BJ (cell line): Measurements from ENCODE around the gene GPR61. TPM values are rescaled to one million over a fixed set of nuclear protein-coding genes. Genes with fewer than 3 reads are reported as not detected.

ENCODE experiments used
- CTCF ChIA-PET: fragments of 350-600 bp; formaldehyde crosslinking; extraction: SDS; loops from one replicate; lab custom pipeline; 2021; ENCODE audit warnings: antibody characterized with exemption, inconsistent platforms; lab: Yijun Ruan, JAX
- POLR2A ChIA-PET: fragments of 300-600 bp; sonication (Branson Sonifier 250); formaldehyde crosslinking; extraction: SDS; loops from one replicate; lab custom pipeline; 2021; ENCODE audit warnings: antibody characterized with exemption; lab: Charles Lee
- DNase-seq: peaks from one replicate; pipeline ENCODE4 v3.0.0-alpha.2; 2011; ENCODE audit warnings: low read depth
- H3K27me3 ChIP-seq: 2 replicates; pipeline ENCODE4 v1.6.0; 2011; ENCODE audit warnings: low read length; ENCODE audit not compliant: control insufficient read depth, insufficient read depth
- H3K36me3 ChIP-seq: 2 replicates; pipeline ENCODE4 v1.5.1; 2011; ENCODE audit warnings: low read length; ENCODE audit not compliant: control insufficient read depth, insufficient read depth
- H3K4me3 ChIP-seq: 2 replicates; pipeline ENCODE4 v1.5.1; 2011; ENCODE audit warnings: low read depth, mild to moderate bottlenecking, control low read depth, low read length
- polyA plus RNA-seq: library from polyadenylated mRNA; depleted of rRNA; stranded (reverse); fragments of >200 nt; gene quantifications from 2 replicates; pipeline ENCODE4 v1.2.3, GENCODE V29; 2011
- TF ChIP-seq, protein P1 (sequence below): IDR thresholded peaks from 2 replicates; pipeline ENCODE4 v1.5.1; 2011; ENCODE audit warnings: low read depth, mild to moderate bottlenecking, control low read depth, inconsistent platforms, low read length, moderate library complexity; ENCODE audit not compliant: insufficient read depth

Gene GPR61
- polyA plus RNA-seq, 1 experiment: not detected

DNA sequence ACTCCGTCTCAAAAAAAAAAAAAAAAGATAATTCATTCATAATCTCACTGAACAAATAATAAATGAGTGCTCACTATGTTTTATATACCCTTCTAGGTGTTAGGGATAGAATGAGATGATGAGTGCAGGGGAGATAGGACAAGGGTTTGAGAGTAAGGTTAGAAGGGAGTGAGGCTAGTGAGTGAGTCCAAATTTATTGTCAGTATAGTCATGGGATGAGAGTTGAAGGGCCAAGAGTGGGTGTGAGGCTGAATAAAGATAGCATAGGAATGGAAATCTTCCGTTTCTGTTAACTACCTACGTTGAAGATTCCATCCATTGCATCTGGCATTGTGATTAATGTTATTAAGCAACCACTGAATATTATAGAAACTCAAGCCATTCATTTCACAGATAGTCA, 25.6 kb downstream of the GPR61 start:
- Histone ChIP-seq H3K4me3 (no peak overlapping the region), H3K36me3 (no peaks in the 10 kb centered on the region), H3K27me3 (no peaks in the 10 kb centered on the region)
- DNase-seq: no peak
- POLR2A ChIA-PET: interaction anchor here (0.6 kb wide), 1 partner anchor 16 kb away, joined by 7 read pairs; no protein-coding TSS in a partner anchor
- TF ChIP-seq, protein P1, sequence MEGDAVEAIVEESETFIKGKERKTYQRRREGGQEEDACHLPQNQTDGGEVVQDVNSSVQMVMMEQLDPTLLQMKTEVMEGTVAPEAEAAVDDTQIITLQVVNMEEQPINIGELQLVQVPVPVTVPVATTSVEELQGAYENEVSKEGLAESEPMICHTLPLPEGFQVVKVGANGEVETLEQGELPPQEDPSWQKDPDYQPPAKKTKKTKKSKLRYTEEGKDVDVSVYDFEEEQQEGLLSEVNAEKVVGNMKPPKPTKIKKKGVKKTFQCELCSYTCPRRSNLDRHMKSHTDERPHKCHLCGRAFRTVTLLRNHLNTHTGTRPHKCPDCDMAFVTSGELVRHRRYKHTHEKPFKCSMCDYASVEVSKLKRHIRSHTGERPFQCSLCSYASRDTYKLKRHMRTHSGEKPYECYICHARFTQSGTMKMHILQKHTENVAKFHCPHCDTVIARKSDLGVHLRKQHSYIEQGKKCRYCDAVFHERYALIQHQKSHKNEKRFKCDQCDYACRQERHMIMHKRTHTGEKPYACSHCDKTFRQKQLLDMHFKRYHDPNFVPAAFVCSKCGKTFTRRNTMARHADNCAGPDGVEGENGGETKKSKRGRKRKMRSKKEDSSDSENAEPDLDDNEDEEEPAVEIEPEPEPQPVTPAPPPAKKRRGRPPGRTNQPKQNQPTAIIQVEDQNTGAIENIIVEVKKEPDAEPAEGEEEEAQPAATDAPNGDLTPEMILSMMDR: no peak
- CTCF ChIA-PET: interaction anchor here (0.7 kb wide), 1 partner anchor 85 kb away, joined by 3 read pairs; no protein-coding TSS in a partner anchor

DNA sequence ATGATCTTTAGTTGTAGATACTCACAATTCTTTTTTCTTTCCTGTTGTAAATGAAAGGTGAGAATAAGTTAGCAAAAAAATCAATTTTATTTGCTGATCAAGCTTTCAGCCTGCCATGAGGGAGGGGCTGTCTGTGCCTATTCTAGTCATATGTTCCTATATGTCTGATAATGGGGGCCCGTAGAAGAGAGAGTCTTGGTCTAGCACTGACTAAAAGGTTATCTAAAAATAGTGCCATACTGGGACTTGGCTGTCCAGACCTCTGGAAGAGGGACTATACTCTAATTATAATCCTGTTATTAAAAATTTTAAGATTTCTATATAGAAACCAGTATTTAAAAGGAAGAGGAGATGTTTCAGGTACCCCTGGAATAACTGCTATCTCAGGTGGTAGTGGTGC, 27.3 kb downstream of the GPR61 start:
- no peak for DNase-seq
- Histone ChIP-seq H3K27me3 (no peaks in the 10 kb centered on the region), H3K36me3 (no peaks in the 10 kb centered on the region), H3K4me3 (no peak overlapping the region)
- TF ChIP-seq, protein P1: no peak
- ChIA-PET CTCF (interaction anchor here (1.6 kb wide), 1 partner anchor 74 kb away, joined by 3 read pairs; no protein-coding TSS in a partner anchor), POLR2A (no interaction called here)

- no peak for DNase-seq
- no peaks in the 10 kb centered on the region for H3K36me3 ChIP-seq
- CTCF ChIA-PET: interaction anchor here (0.6 to 1.6 kb wide), 3 partner anchors 73 to 291 kb away, joined by 3 to 7 read pairs (median 7); no protein-coding TSS in a partner anchor
- POLR2A ChIA-PET: interaction anchor here (0.6 kb wide), 1 partner anchor 8 kb away, joined by 15 read pairs; no protein-coding TSS in a partner anchor
- no peak overlapping the region for H3K4me3 ChIP-seq
- no peaks in the 10 kb centered on the region for H3K27me3 ChIP-seq
- TF ChIP-seq, protein P1: no peak
Observed at GRCh38 chr1:109567877-109568672, 28.4 kb downstream of the GPR61 start.

GRCh38 chr1:109569323-109569722, 29.7 kb downstream of the GPR61 start:
- TF ChIP-seq, protein P1: no peak
- no peak for DNase-seq
- POLR2A ChIA-PET: interaction anchor here (0.6 to 1.0 kb wide), 2 partner anchors 11 to 15 kb away, joined by 4 read pairs; no protein-coding TSS in a partner anchor

DNA sequence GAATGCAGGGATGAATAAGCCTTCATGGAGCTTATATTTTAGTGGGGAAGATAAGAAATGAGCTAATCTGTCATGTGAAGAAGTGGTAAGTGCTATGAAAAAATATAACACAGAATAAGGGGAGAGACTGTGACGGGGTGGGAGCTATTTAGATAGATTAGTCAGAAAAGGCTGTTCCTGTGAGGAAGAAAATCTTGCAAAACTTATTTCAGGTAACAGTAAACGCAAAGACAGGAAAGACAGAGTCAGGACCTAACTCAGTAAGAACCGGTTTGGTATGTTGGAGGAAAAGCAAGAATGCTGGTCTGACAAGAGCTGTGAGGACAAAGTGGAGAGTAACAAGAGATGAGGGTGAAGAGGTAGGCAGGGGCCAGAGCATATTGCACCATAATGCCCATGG, 30.7 kb downstream of the GPR61 start:
- H3K36me3 ChIP-seq: no peaks in the 10 kb centered on the region
- H3K4me3 ChIP-seq: no peak overlapping the region
- TF ChIP-seq, protein P1: no peak
- POLR2A ChIA-PET: interaction anchor here (0.6 to 1.0 kb wide), 2 partner anchors 9 to 10 kb away, joined by 3 to 4 read pairs; no protein-coding TSS in a partner anchor
- no peaks in the 10 kb centered on the region for H3K27me3 ChIP-seq
- DNase-seq: no peak
- CTCF ChIA-PET: interaction anchor here (1.3 to 1.6 kb wide), 2 partner anchors 25 to 79 kb away, joined by 3 to 6 read pairs; no protein-coding TSS in a partner anchor

More at GRCh38 chr1:109569323-109569722, 29.7 kb downstream of the GPR61 start:
- no peak overlapping the region for H3K4me3 ChIP-seq
- no peaks in the 10 kb centered on the region for H3K27me3 ChIP-seq
- CTCF ChIA-PET: interaction anchor here (0.6 to 1.4 kb wide), 3 partner anchors 71 to 292 kb away, joined by 3 to 7 read pairs (median 3); no protein-coding TSS in a partner anchor
- no peaks in the 10 kb centered on the region for H3K36me3 ChIP-seq
